ENCODE data around the gene ZBED2.

GRCh38 chr3:111598139-111598538 lies 3.0 kb upstream of the ZBED2 start:
- TF ChIP-seq CTCF (conservative IDR thresholded peaks at IDR 0.05; ENCODE audit: low read depth in 2 of 2) (no peak), ETS1 (IDR thresholded peaks at IDR 0.05) (no peak), POLR2AphosphoS5 (IDR thresholded peaks at IDR 0.05; ENCODE audit: low read depth) (no peak), REST (IDR thresholded peaks at IDR 0.05; ENCODE audit: unreplicated experiment) (no peak), EZH2phosphoT487 (IDR thresholded peaks at IDR 0.05; ENCODE audit: unreplicated experiment) (no peak), EZH2 (IDR thresholded peaks at IDR 0.05; ENCODE audit: low read depth, unreplicated experiment) (no peak), CREB1 (CRISPR knock-in tag; IDR thresholded peaks at IDR 0.05; ENCODE audit: low read depth) (no peak), ZNF462 (CRISPR knock-in tag; IDR thresholded peaks at IDR 0.05) (no peak), JUNB (IDR thresholded peaks at IDR 0.05; ENCODE audit: unreplicated experiment) (no peak), STAT1 (IDR thresholded peaks at IDR 0.05; ENCODE audit: unreplicated experiment) (no peak), ZNF331 (CRISPR knock-in tag; IDR thresholded peaks at IDR 0.05; ENCODE audit: low read depth) (no peak), NANOG (IDR thresholded peaks at IDR 0.05; ENCODE audit: borderline replicate concordance) (no peak), ZNF114 (CRISPR knock-in tag; IDR thresholded peaks at IDR 0.05) (no peak)

All from GM23338 (cell line).